Keratinocyte (primary cell): ENCODE data around the gene NAAA. TPM values are rescaled to one million over a fixed set of nuclear protein-coding genes. Genes with fewer than 3 reads are reported as not detected.
A peak's percentile ranks its signal among the peaks of the same experiment; 100 is the strongest.

Source experiments
- DNase-seq: peaks from one replicate; pipeline ENCODE4 v3.0.0-alpha.2; 2011; ENCODE audit warnings: low read depth, missing footprints, low spot score
- FAIRE-seq: peaks from 2 replicates; lab custom pipeline; 2011; peaks lifted over from hg19 to GRCh38; lab: Jason Lieb, UNC
- H2AFZ ChIP-seq: 2 replicates; pipeline ENCODE4 v1.6.0; 2012; ENCODE audit warnings: low read length, control low read depth, inconsistent platforms; ENCODE audit not compliant: control insufficient read depth
- H3K27ac ChIP-seq: 2 replicates; pipeline ENCODE4 v1.5.1; 2011; ENCODE audit warnings: low read length; ENCODE audit not compliant: control insufficient read depth, insufficient read depth
- H3K27me3 ChIP-seq: 3 replicates; pipeline ENCODE4 v1.6.0; 2011; ENCODE audit warnings: low read length; ENCODE audit not compliant: control insufficient read depth, insufficient read depth; ENCODE audit errors: extremely low read depth
- H3K36me3 ChIP-seq, 2 experiments: 2 replicates in 1 of 2; 3 replicates in 1 of 2; pipeline ENCODE4 v1.5.1; 2011; ENCODE audit warnings: low read length in 2 of 2, mild to moderate bottlenecking in 1 of 2; ENCODE audit not compliant: control insufficient read depth in 2 of 2, insufficient read depth in 2 of 2; ENCODE audit errors: extremely low read depth in 1 of 2
- H3K4me1 ChIP-seq: 3 replicates; pipeline ENCODE4 v1.5.1; 2011; ENCODE audit warnings: low read length; ENCODE audit not compliant: control insufficient read depth, insufficient read depth; ENCODE audit errors: extremely low read depth
- H3K4me2 ChIP-seq: 3 replicates; pipeline ENCODE4 v1.6.0; 2011; ENCODE audit warnings: low read depth, low read length; ENCODE audit not compliant: control insufficient read depth, insufficient read depth; ENCODE audit errors: extremely low read depth
- H3K4me3 ChIP-seq, 3 experiments: fragments of 200-600 bp in 1 of 3; sonication (generic) in 1 of 3; 2 replicates in 2 of 3; 3 replicates in 1 of 3; pipeline ENCODE4 v1.5.1; 2011 to 2016; ENCODE audit warnings: low read length in 3 of 3, mild to moderate bottlenecking in 3 of 3, control low read depth in 2 of 3, inconsistent platforms in 1 of 3, low read depth in 1 of 3, mixed read lengths in 1 of 3, mixed run types in 1 of 3, moderate library complexity in 1 of 3; ENCODE audit not compliant: control insufficient read depth in 2 of 3, insufficient read depth in 2 of 3; ENCODE audit errors: extremely low read depth in 1 of 3
- H3K79me2 ChIP-seq: 2 replicates; pipeline ENCODE4 v1.6.0; 2012; ENCODE audit warnings: low read length; ENCODE audit not compliant: control insufficient read depth, insufficient read depth
- H3K9ac ChIP-seq: 3 replicates; pipeline ENCODE4 v1.6.0; 2011; ENCODE audit warnings: low read length; ENCODE audit not compliant: control insufficient read depth, insufficient read depth; ENCODE audit errors: extremely low read depth
- H3K9me1 ChIP-seq: 3 replicates; pipeline ENCODE4 v1.6.0; 2011; ENCODE audit warnings: low read length; ENCODE audit not compliant: control insufficient read depth, insufficient read depth; ENCODE audit errors: extremely low read depth
- H3K9me3 ChIP-seq: 2 replicates; pipeline ENCODE4 v1.5.1; 2012; ENCODE audit warnings: low read depth, low read length; ENCODE audit not compliant: control insufficient read depth
- H4K20me1 ChIP-seq: 3 replicates; pipeline ENCODE4 v1.6.0; 2011; ENCODE audit warnings: low read length; ENCODE audit not compliant: control insufficient read depth, insufficient read depth; ENCODE audit errors: extremely low read depth
- EZH2 ChIP-seq: IDR thresholded peaks from one replicate; pipeline ENCODE4 v1.6.1; 2012; ENCODE audit warnings: inconsistent platforms, mild to moderate bottlenecking, low read length, moderate library complexity
- dilution Hi-C: fragments of 300-500 bp; cut with MboI; formaldehyde crosslinking; loops from one replicate; pipeline ENCODE4 v1.7.0; 2020; ENCODE audit warnings: low sequenced_read_pairs; ENCODE audit not compliant: extremely low pct_ligation_motif_present
- polyA plus RNA-seq, 5 experiments: library from polyadenylated mRNA; depleted of rRNA in 3 of 5; stranded (reverse) in 3 of 5; stranded (forward) in 1 of 5; unstranded in 1 of 5; fragments of >200 nt; gene quantifications; 1 replicate in 1 of 5; 2 replicates in 3 of 5; 3 replicates in 1 of 5; pipeline versions ENCODE4 v1.2.1 to v1.2.3, GENCODE V29; 2011 to 2012; ENCODE audit warnings: missing spikeins in 2 of 5, low read depth in 1 of 5, low replicate concordance in 1 of 5
- TF ChIP-seq, protein P1 (sequence below), 3 experiments: IDR thresholded peaks in 1 of 3; conservative IDR thresholded peaks in 1 of 3; optimal IDR thresholded peaks in 1 of 3; 2 replicates in 2 of 3; 3 replicates in 1 of 3; pipeline versions ENCODE3 to v1.5.1; 2011; ENCODE audit warnings: low read length in 3 of 3, mild to moderate bottlenecking in 3 of 3, moderate library complexity in 2 of 3, control low read depth in 1 of 3, inconsistent platforms in 1 of 3; ENCODE audit not compliant: insufficient read depth in 2 of 3; ENCODE audit errors: extremely low read depth in 1 of 3

NAAA gene
- polyA plus RNA-seq, 1 donor (not counting 4 experiments of a cell fraction or from before 2014, with no cell fraction given): 12.2 TPM

DNA sequence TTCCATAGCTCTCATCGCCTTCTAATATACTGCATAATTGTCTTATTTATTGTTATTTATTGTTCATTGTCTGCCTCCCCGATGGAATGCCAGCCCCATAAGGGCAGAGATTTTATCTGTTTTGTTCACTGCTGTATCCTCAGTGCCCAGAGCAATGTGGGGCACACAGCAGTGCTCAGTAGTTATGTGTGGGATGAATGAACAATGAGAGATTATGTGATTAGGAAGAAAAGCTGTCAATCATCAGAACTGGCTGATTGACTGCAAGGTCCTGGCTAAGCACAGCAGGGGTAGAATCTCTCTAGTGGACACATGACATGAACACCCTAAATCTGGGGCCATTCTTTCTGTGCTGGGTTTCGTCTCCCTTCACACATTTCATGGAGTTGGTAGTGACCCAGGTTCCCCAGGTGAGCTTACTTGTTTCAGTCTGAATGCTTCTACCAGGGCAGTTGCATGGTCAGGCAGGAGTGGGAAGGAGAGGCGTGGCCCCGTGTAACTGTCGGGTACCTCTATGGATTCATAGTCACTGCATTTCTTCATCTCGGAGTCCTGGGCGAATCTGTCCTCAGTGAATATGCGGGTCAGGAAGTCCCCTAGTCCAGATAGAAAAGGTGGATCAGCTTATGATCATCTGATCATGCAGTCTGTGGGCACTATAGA, 51.1 kb downstream of the NAAA start:
- Histone ChIP-seq H3K9ac (no peak overlapping the region), H3K9me3 (no peaks in the 10 kb centered on the region), H3K27ac (no peak overlapping the region), H3K4me3 (no peak overlapping the region), H4K20me1 (no peaks in the 10 kb centered on the region), H2AFZ (no peak overlapping the region), H3K36me3 (no peaks in the 10 kb centered on the region), H3K27me3 (peaks cover 12% of the 10 kb centered on the region), H3K4me1 (no peaks in the 10 kb centered on the region), H3K9me1 (no peaks in the 10 kb centered on the region), H3K4me2 (no peak overlapping the region), H3K79me2 (no peaks in the 10 kb centered on the region)
- no peak for FAIRE-seq
- TF ChIP-seq, protein P1, sequence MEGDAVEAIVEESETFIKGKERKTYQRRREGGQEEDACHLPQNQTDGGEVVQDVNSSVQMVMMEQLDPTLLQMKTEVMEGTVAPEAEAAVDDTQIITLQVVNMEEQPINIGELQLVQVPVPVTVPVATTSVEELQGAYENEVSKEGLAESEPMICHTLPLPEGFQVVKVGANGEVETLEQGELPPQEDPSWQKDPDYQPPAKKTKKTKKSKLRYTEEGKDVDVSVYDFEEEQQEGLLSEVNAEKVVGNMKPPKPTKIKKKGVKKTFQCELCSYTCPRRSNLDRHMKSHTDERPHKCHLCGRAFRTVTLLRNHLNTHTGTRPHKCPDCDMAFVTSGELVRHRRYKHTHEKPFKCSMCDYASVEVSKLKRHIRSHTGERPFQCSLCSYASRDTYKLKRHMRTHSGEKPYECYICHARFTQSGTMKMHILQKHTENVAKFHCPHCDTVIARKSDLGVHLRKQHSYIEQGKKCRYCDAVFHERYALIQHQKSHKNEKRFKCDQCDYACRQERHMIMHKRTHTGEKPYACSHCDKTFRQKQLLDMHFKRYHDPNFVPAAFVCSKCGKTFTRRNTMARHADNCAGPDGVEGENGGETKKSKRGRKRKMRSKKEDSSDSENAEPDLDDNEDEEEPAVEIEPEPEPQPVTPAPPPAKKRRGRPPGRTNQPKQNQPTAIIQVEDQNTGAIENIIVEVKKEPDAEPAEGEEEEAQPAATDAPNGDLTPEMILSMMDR (optimal IDR thresholded peaks at IDR 0.05 in 1 of 3, IDR thresholded peaks at IDR 0.05 in 1 of 3, conservative IDR thresholded peaks at IDR 0.05 in 1 of 3; ENCODE audit: extremely low read depth in 1 of 3, insufficient read depth in 2 of 3, low read length in 3 of 3): no peak
- TF ChIP-seq EZH2: no peak
- dilution Hi-C loops: no loop called here
- DNase-seq: no peak

DNA sequence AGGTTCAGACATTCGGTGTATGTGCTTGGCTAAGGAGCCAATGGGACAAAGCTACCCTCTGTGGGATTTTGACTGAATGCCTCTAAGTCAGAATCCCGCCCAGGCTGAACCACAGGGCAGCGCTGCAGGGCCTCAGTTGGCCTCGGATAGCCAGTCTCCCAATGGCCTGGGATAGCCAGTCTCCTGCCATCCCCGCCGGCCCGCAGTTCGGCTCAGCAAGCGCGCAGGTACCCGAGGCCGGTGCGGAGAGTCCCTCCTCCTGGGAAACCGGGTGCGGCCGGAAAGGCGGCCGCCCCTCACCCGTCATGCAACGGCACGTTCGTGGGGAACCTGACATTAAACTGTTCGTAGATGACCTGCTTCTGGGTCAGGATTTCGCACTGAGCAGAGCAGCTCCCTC, 54.7 kb downstream of the NAAA start:
- H3K27me3 ChIP-seq: peaks cover 12% of the 10 kb centered on the region
- DNase-seq (no peak), FAIRE-seq (no peak)
- H3K79me2 ChIP-seq: no peaks in the 10 kb centered on the region
- no peak overlapping the region for H2AFZ ChIP-seq
- H3K9me1 ChIP-seq: no peaks in the 10 kb centered on the region
- no peak overlapping the region for H3K4me3 ChIP-seq
- H3K36me3 ChIP-seq: no peaks in the 10 kb centered on the region
- no peak overlapping the region for H3K27ac ChIP-seq
- no peaks in the 10 kb centered on the region for H4K20me1 ChIP-seq
- no peak overlapping the region for H3K9ac ChIP-seq
- TF ChIP-seq, protein P1 (optimal IDR thresholded peaks at IDR 0.05 in 1 of 3, IDR thresholded peaks at IDR 0.05 in 1 of 3, conservative IDR thresholded peaks at IDR 0.05 in 1 of 3; ENCODE audit: extremely low read depth in 1 of 3, insufficient read depth in 2 of 3, low read length in 3 of 3): no peak
- TF ChIP-seq EZH2: no peak
- dilution Hi-C loops: no loop called here
- peak overlapping the region; percentile 10 for H3K4me2 ChIP-seq
- no peaks in the 10 kb centered on the region for H3K4me1 ChIP-seq
- H3K9me3 ChIP-seq: no peaks in the 10 kb centered on the region
